Activated B cell treated with CpG ODN at 0.5 μM for 24 hours (primary cell): ENCODE results near the gene SH3RF3. TPM values are rescaled to one million over a fixed set of nuclear protein-coding genes. Genes with fewer than 3 reads are reported as not detected.

Source experiments
- ATAC-seq: fragments of 200-7000 bp; cut with Tn5 transposase; one replicate; pipeline ENCODE4 v1.10.0; 2021; ENCODE audit warnings: low read depth, mild to moderate bottlenecking, moderate library complexity
- CTCF ChIA-PET: fragments of 350-600 bp; sonication (Branson Sonifier 250); formaldehyde crosslinking; loops from one replicate; lab custom pipeline; 2021; ENCODE audit warnings: antibody characterized with exemption; lab: Charles Lee
- POLR2A ChIA-PET: fragments of 350-600 bp; sonication (Branson Sonifier 250); formaldehyde crosslinking; loops from one replicate; lab custom pipeline; 2021; ENCODE audit warnings: antibody characterized with exemption; lab: Charles Lee
- DNase-seq: peaks from one replicate; pipeline ENCODE4 v3.0.0; 2022
- H3K27ac Mint-ChIP-seq: one replicate; pipeline ENCODE4 v1.8.0; 2020; ENCODE audit warnings: mixed read lengths
- H3K27me3 Mint-ChIP-seq: one replicate; pipeline ENCODE4 v1.8.0; 2021; ENCODE audit warnings: mixed read lengths
- H3K36me3 Mint-ChIP-seq: one replicate; pipeline ENCODE4 v1.8.0; 2021; ENCODE audit warnings: low read depth, mixed read lengths
- H3K4me1 Mint-ChIP-seq: one replicate; pipeline ENCODE4 v1.8.0; 2021; ENCODE audit warnings: mixed read lengths
- H3K4me3 Mint-ChIP-seq: one replicate; pipeline ENCODE4 v1.8.0; 2020; ENCODE audit warnings: mild to moderate bottlenecking, mixed read lengths
- H3K9me3 Mint-ChIP-seq: one replicate; pipeline ENCODE4 v1.8.0; 2020; ENCODE audit warnings: mixed read lengths
- CTCF ChIP-seq: fragments of 200-600 bp; IDR thresholded peaks from one replicate; pipeline ENCODE4 v1.8.0; 2022; ENCODE audit warnings: antibody characterized with exemption, mild to moderate bottlenecking
- intact Hi-C: fragments of 100-400 bp; cut with micrococcal nuclease; formaldehyde crosslinking; loops from one replicate; pipeline ENCODE4 v1.15.1; 2024
- total RNA-seq: library from RNA; stranded (reverse); gene quantifications from 2 replicates; pipeline ENCODE4 v1.2.3, GENCODE V29; 2022

Gene SH3RF3
- total RNA-seq, 1 donor from 2014 or later = 0.09 TPM

- intact Hi-C loops = no loop called here
- Mint-ChIP-seq H3K36me3 (no peaks in the 10 kb centered on the region), H3K4me3 (no peak overlapping the region), H3K4me1 (no peaks in the 10 kb centered on the region), H3K27ac (no peak overlapping the region), H3K27me3 (peaks cover 2% of the 10 kb centered on the region), H3K9me3 (peaks cover 13% of the 10 kb centered on the region)
- no peak for ATAC-seq
- no peak for DNase-seq
- TF ChIP-seq CTCF = no peak
- ChIA-PET POLR2A (no interaction called here), CTCF (no interaction called here)
Observed at GRCh38 chr2:109356324-109357035, 227.5 kb downstream of the SH3RF3 start.

DNA sequence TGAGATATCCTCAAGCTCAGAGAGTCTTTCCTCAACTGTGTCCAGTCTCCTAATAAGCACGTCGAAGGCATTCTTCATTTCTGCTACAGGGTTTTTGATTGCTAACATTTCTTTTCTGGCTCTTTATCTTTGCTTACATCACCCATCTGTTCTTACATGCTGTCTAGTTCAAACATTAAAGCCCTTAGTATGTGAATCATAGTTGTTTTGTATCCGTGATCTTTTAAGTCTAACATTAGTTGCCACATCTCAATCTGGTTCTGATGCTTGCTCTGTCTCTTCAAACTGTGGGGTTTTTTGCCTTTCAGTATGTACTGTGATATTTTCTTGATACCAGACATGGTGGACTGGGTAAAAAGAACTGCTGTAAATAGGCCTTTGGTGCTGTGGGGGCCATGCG is 235.2 kb downstream of the SH3RF3 start:
- Mint-ChIP-seq H3K36me3 (no peaks in the 10 kb centered on the region), H3K4me3 (no peak overlapping the region), H3K4me1 (no peaks in the 10 kb centered on the region), H3K9me3 (no peaks in the 10 kb centered on the region), H3K27me3 (no peaks in the 10 kb centered on the region), H3K27ac (no peak overlapping the region)
- TF ChIP-seq CTCF = no peak
- intact Hi-C loops = no loop called here
- DNase-seq = no peak
- CTCF ChIA-PET = no interaction called here
- POLR2A ChIA-PET = no interaction called here
- no peak for ATAC-seq

DNA sequence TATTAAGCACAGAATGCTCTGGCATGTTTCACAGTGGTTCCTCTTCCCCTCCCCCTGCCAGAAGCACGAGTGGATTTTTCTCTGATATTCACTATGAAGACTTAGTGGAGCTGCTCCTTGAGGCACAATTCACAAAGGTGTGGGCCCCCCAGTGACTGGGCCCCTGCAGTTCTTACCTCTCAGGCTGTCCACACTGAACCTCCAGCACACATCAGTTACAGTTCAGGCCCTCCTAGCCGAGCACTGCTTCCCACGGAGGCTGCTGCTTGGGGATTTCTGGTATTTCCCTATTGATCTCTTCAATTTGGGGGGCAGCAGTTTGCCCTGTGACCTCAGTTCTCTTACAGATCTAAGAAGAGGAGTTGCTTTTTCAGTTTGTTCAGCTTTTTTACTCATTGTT is 236.1 kb downstream of the SH3RF3 start:
- Mint-ChIP-seq H3K27me3 (no peaks in the 10 kb centered on the region), H3K4me1 (no peaks in the 10 kb centered on the region), H3K36me3 (no peaks in the 10 kb centered on the region), H3K9me3 (no peaks in the 10 kb centered on the region), H3K4me3 (no peak overlapping the region), H3K27ac (no peak overlapping the region)
- TF ChIP-seq CTCF = no peak
- intact Hi-C loops = no loop called here
- CTCF ChIA-PET = no interaction called here
- DNase-seq = no peak
- POLR2A ChIA-PET = no interaction called here
- no peak for ATAC-seq

GRCh38 chr2:109367683-109368082 is 238.7 kb downstream of the SH3RF3 start:
- CTCF ChIA-PET = no interaction called here
- no peaks in the 10 kb centered on the region for H3K36me3 Mint-ChIP-seq
- POLR2A ChIA-PET = no interaction called here

DNA sequence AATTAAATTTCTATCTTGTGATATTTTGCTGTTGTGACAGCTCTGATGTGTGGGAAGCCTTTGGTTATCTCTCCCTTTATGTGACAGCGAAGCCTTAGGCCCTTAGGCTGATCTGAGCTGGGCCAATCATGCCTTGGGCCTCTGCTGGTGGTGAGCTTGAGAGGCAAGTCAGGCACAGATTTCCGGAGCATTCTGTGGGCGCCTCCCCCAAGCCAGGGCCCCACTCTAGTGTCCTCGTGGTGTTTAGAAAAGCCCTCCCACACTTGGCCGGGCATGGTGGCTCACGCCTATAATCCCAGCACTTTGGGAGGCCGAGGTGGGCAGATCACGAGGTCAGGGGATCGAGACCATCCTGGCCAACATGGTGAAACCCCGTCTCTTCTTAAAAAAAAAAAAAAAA is 239.8 kb downstream of the SH3RF3 start:
- H3K27ac Mint-ChIP-seq = no peak overlapping the region
- H3K27me3 Mint-ChIP-seq = no peaks in the 10 kb centered on the region
- no peaks in the 10 kb centered on the region for H3K36me3 Mint-ChIP-seq
- DNase-seq (no peak), ATAC-seq (no peak)
- no peak overlapping the region for H3K4me3 Mint-ChIP-seq
- no peak for TF ChIP-seq CTCF
- ChIA-PET CTCF (no interaction called here), POLR2A (no interaction called here)
- no peaks in the 10 kb centered on the region for H3K9me3 Mint-ChIP-seq
- H3K4me1 Mint-ChIP-seq = no peaks in the 10 kb centered on the region
- intact Hi-C loops = no loop called here

More at GRCh38 chr2:109367683-109368082, 238.7 kb downstream of the SH3RF3 start:
- no peak overlapping the region for H3K4me3 Mint-ChIP-seq
- no peaks in the 10 kb centered on the region for H3K9me3 Mint-ChIP-seq
- DNase-seq (no peak), ATAC-seq (no peak)
- H3K27ac Mint-ChIP-seq = no peak overlapping the region
- intact Hi-C loops = no loop called here
- H3K4me1 Mint-ChIP-seq = no peaks in the 10 kb centered on the region
- H3K27me3 Mint-ChIP-seq = no peaks in the 10 kb centered on the region
- TF ChIP-seq CTCF = no peak
